ACHN (cell line): ENCODE results near the gene TMEM100.
"Not testable (repeated sequence)": the region's sequence is repeated elsewhere in the genome, so short reads cannot be mapped to it uniquely, and the experiment has no call there.

Source experiments
- DNase-seq: peaks from one replicate; pipeline ENCODE4 v3.0.0-alpha.2; 2015
- in situ Hi-C: cut with HindIII; loops from 2 replicates; pipeline ENCODE4 v1.10.0; 2017; ENCODE audit warnings: low sequenced_read_pairs, low pct_ligation_motif_present, low pct_unique_long_range_greater_than_20kb

TMEM100 gene

GRCh38 chr17:55694286-55694910, 28.3 kb downstream of the TMEM100 start:
- DNase-seq, result no peak
- in situ Hi-C loops, result no loop called here

GRCh38 chr17:55693254-55694216, 29.1 kb downstream of the TMEM100 start:
- no peak for DNase-seq
- in situ Hi-C loops, result no loop called here

- in situ Hi-C loops, result no loop called here
- DNase-seq, result no peak
Observed at GRCh38 chr17:55692276-55692675, 30.4 kb downstream of the TMEM100 start.

- in situ Hi-C loops, result no loop called here
Observed at GRCh38 chr17:55691666-55692065, 31.0 kb downstream of the TMEM100 start.

GRCh38 chr17:55690105-55690508, 32.6 kb downstream of the TMEM100 start:
- DNase-seq, result no peak
- in situ Hi-C loops, result no loop called here

More at GRCh38 chr17:55691666-55692065, 31.0 kb downstream of the TMEM100 start:
- DNase-seq, result no peak

GRCh38 chr17:55689672-55690071, 33.0 kb downstream of the TMEM100 start:
- in situ Hi-C loops, result no loop called here
- no peak for DNase-seq

- in situ Hi-C loops, result no loop called here
- no peak for DNase-seq
Observed at GRCh38 chr17:55688057-55688456, 34.6 kb downstream of the TMEM100 start.

GRCh38 chr17:55687037-55687436, 35.6 kb downstream of the TMEM100 start:
- in situ Hi-C loops, result no loop called here
- DNase-seq, result no peak

- in situ Hi-C loops, result no loop called here
- DNase-seq, result no peak
Observed at GRCh38 chr17:55683550-55684315, 38.9 kb downstream of the TMEM100 start.

- DNase-seq, result no peak
Observed at GRCh38 chr17:55681342-55681700, 41.3 kb downstream of the TMEM100 start.

GRCh38 chr17:55680686-55681341, 41.9 kb downstream of the TMEM100 start:
- in situ Hi-C loops, result no loop called here
- no peak for DNase-seq

More at GRCh38 chr17:55681342-55681700, 41.3 kb downstream of the TMEM100 start:
- in situ Hi-C loops, result no loop called here

GRCh38 chr17:55677446-55677845, 45.2 kb downstream of the TMEM100 start:
- in situ Hi-C loops, result no loop called here

GRCh38 chr17:55676274-55676673, 46.4 kb downstream of the TMEM100 start:
- no peak for DNase-seq
- in situ Hi-C loops, result no loop called here

More at GRCh38 chr17:55677446-55677845, 45.2 kb downstream of the TMEM100 start:
- no peak for DNase-seq

GRCh38 chr17:55673743-55674506, 48.7 kb downstream of the TMEM100 start:
- no peak for DNase-seq
- in situ Hi-C loops, result no loop called here

GRCh38 chr17:55672585-55673501, 49.8 kb downstream of the TMEM100 start:
- in situ Hi-C loops, result no loop called here
- no peak for DNase-seq

GRCh38 chr17:55672010-55672409, 50.7 kb downstream of the TMEM100 start:
- DNase-seq, in situ Hi-C loops: not testable (repeated sequence)
